Cardiac fibroblast (primary cell): ENCODE measurements around the gene KRT74.

ENCODE experiments used
- DNase-seq, 2 donors: peaks; one replicate each; pipeline versions ENCODE4 v3.0.0 to v3.0.0-alpha.2; 2010; ENCODE audit warnings: low read depth in 2 of 2
- H3K4me3 ChIP-seq, 2 donors: replicated peaks in 1 of 2; 1 replicate in 1 of 2; 2 replicates in 1 of 2; pipeline ENCODE4 v1.5.1; 2011; ENCODE audit warnings: low read depth in 2 of 2, low read length in 2 of 2, mild to moderate bottlenecking in 2 of 2, moderate library complexity in 1 of 2
- CTCF ChIP-seq: IDR thresholded peaks from one replicate; pipeline ENCODE4 v1.5.1; 2011; ENCODE audit warnings: low read depth, mild to moderate bottlenecking, low read length, inconsistent platforms

KRT74 gene

GRCh38 chr12:52522346-52523011, 51.2 kb downstream of the KRT74 start:
- peak; percentile 19 to 32 for DNase-seq
- TF ChIP-seq CTCF = no peak

GRCh38 chr12:52521568-52522266, 51.9 kb downstream of the KRT74 start:
- TF ChIP-seq CTCF = no peak
- H3K4me3 ChIP-seq = no peak overlapping the region
- DNase-seq = peak in 1 of 2 donors; percentile 41

More at GRCh38 chr12:52522346-52523011, 51.2 kb downstream of the KRT74 start:
- H3K4me3 ChIP-seq = no peak overlapping the region

GRCh38 chr12:52521175-52521567, 52.5 kb downstream of the KRT74 start:
- no peak for TF ChIP-seq CTCF
- H3K4me3 ChIP-seq = no peak overlapping the region
- peak in 1 of 2 donors; percentile 24 for DNase-seq

GRCh38 chr12:52519826-52520662, 53.6 kb downstream of the KRT74 start, which contains the start of gene KRT5:
Gene KRT5, minus strand, starts transcription at chr12:52520394. Its CDS starts 98 bp downstream, at chr12:52520296.
- no peak within 1 kb of the TSS for H3K4me3 ChIP-seq
- no peak for TF ChIP-seq CTCF
- no peak for DNase-seq

GRCh38 chr12:52519387-52519703, 54.3 kb downstream of the KRT74 start:
- no peak for TF ChIP-seq CTCF
- no peak overlapping the region for H3K4me3 ChIP-seq
- DNase-seq = no peak

GRCh38 chr12:52518574-52519386, 54.9 kb downstream of the KRT74 start:
- DNase-seq = no peak
- no peak overlapping the region for H3K4me3 ChIP-seq
- no peak for TF ChIP-seq CTCF
